Omental fat pad (tissue), 4 donors: ENCODE data around the gene EXOSC7. TPM values are rescaled to one million over a fixed set of nuclear protein-coding genes. Genes with fewer than 3 reads are reported as not detected.
"Not testable (repeated sequence)": the region's sequence is repeated elsewhere in the genome, so short reads cannot be mapped to it uniquely, and the experiment has no call there.

Experiments used
- ATAC-seq: fragments of 150-250 bp; one replicate; pipeline ENCODE4 v1.9.1; 2016; ENCODE audit warnings: mild to moderate bottlenecking, moderate library complexity; ENCODE audit not compliant: low FRiP score
- DNase-seq: peaks from one replicate; pipeline ENCODE4 v3.0.0-alpha.2; 2019; ENCODE audit warnings: low spot score
- CTCF ChIP-seq, 3 donors: fragments of 450-650 bp; IDR thresholded peaks; one replicate each; pipeline ENCODE4 v1.5.1; 2016 to 2017; ENCODE audit warnings: antibody characterized with exemption in 3 of 3, mild to moderate bottlenecking in 3 of 3, moderate library complexity in 2 of 3
- total RNA-seq, 4 donors: library from RNA; depleted of rRNA; stranded (reverse); fragments of >200 nt; gene quantifications; one replicate each; pipeline ENCODE4 v1.1.0, GENCODE V29; 2016

EXOSC7 gene
- total RNA-seq, 4 donors from 2014 or later: 31.7 to 47.7 (median 39.0) TPM

GRCh38 chr3:45049807-45050206 is 73.8 kb downstream of the EXOSC7 start:
- DNase-seq (no peak), ATAC-seq (no peak)
- TF ChIP-seq CTCF (IDR thresholded peaks at IDR 0.05): no peak

- ATAC-seq: no peak
Observed at GRCh38 chr3:45051685-45052084, 75.6 kb downstream of the EXOSC7 start.

GRCh38 chr3:45053805-45054195 is 77.8 kb downstream of the EXOSC7 start:
- not testable (repeated sequence) for ATAC-seq, DNase-seq

More at GRCh38 chr3:45051685-45052084, 75.6 kb downstream of the EXOSC7 start:
- TF ChIP-seq CTCF (IDR thresholded peaks at IDR 0.05): no peak
- DNase-seq: no peak

- DNase-seq: no peak
- TF ChIP-seq CTCF (IDR thresholded peaks at IDR 0.05): no peak
- peak; percentile 74 for ATAC-seq
Observed at GRCh38 chr3:45054196-45054857, 78.3 kb downstream of the EXOSC7 start.

GRCh38 chr3:45055032-45055410 is 79.0 kb downstream of the EXOSC7 start:
- ATAC-seq (peak; percentile 70), DNase-seq (no peak)
- no peak for TF ChIP-seq CTCF (IDR thresholded peaks at IDR 0.05)

GRCh38 chr3:45055411-45056143 is 79.5 kb downstream of the EXOSC7 start:
- ATAC-seq (peak; percentile 58), DNase-seq (no peak)
- no peak for TF ChIP-seq CTCF (IDR thresholded peaks at IDR 0.05)

GRCh38 chr3:45056608-45057301 is 80.7 kb downstream of the EXOSC7 start:
- DNase-seq: no peak
- no peak for TF ChIP-seq CTCF (IDR thresholded peaks at IDR 0.05)
- ATAC-seq: no peak
